Kasumi-1 (cell line): ENCODE data around the gene RAE1.

Source experiments
- DNase-seq, 2 experiments: peaks; one replicate each; lab custom pipeline; 2025; lab: John Stamatoyannopoulos, UW

The RAE1 gene

GRCh38 chr20:57400821-57401564 is 49.9 kb downstream of the RAE1 start:
- DNase-seq, result no peak

GRCh38 chr20:57401565-57401918 is 50.5 kb downstream of the RAE1 start:
- DNase-seq, result no peak

GRCh38 chr20:57402206-57403125 is 51.4 kb downstream of the RAE1 start:
- no peak for DNase-seq

GRCh38 chr20:57403216-57403615 is 52.2 kb downstream of the RAE1 start:
- no peak for DNase-seq

GRCh38 chr20:57404006-57404405 is 53.0 kb downstream of the RAE1 start:
- no peak for DNase-seq

GRCh38 chr20:57404419-57405072 is 53.5 kb downstream of the RAE1 start:
- no peak for DNase-seq

GRCh38 chr20:57405236-57406016 is 54.4 kb downstream of the RAE1 start:
- no peak for DNase-seq

GRCh38 chr20:57407541-57407956 is 56.5 kb downstream of the RAE1 start:
- DNase-seq, result no peak

- no peak for DNase-seq
Observed at GRCh38 chr20:57408131-57408530, 57.1 kb downstream of the RAE1 start.

GRCh38 chr20:57408536-57409233 is 57.6 kb downstream of the RAE1 start:
- no peak for DNase-seq

GRCh38 chr20:57409316-57409671 is 58.2 kb downstream of the RAE1 start:
- DNase-seq, result no peak

- no peak for DNase-seq
Observed at GRCh38 chr20:57409672-57410397, 58.8 kb downstream of the RAE1 start.

- DNase-seq, result no peak
Observed at GRCh38 chr20:57410398-57410920, 59.4 kb downstream of the RAE1 start.

- DNase-seq, result no peak
Observed at GRCh38 chr20:57410924-57411323, 59.9 kb downstream of the RAE1 start.

- DNase-seq, result no peak
Observed at GRCh38 chr20:57411406-57412283, 60.6 kb downstream of the RAE1 start.

- DNase-seq, result no peak
Observed at GRCh38 chr20:57412347-57413029, 61.4 kb downstream of the RAE1 start.

- no peak for DNase-seq
Observed at GRCh38 chr20:57413986-57414385, 62.9 kb downstream of the RAE1 start.

- no peak for DNase-seq
Observed at GRCh38 chr20:57414867-57415592, 64.0 kb downstream of the RAE1 start.
